ENCODE data around the gene EFNB3. TPM values are rescaled to one million over a fixed set of nuclear protein-coding genes. Genes with fewer than 3 reads are reported as not detected.

Gene EFNB3
- total RNA-seq, 6 experiments from 2014 or later: 0.26 to 1.1 (median 0.83) TPM

- TF ChIP-seq CTCF (IDR thresholded peaks at IDR 0.05) (no peak), POLR2A (IDR thresholded peaks at IDR 0.05) (no peak)
- no peaks in the 10 kb centered on the region for H3K4me1 ChIP-seq
- H3K27me3 ChIP-seq: no peaks in the 10 kb centered on the region
- 55% methylated on average over 7 of the region's 7 CpGs for WGBS (ENCODE audit: insufficient coverage, low coverage, low lambda C conversion rate, missing lambda C conversion rate)
- DNase-seq: no peak
- no peaks in the 10 kb centered on the region for H3K36me3 ChIP-seq
- H3K4me3 ChIP-seq: no peak overlapping the region
- no peak overlapping the region for H3K27ac ChIP-seq
- intact Hi-C loops (cut with DNase I): no loop called here
- peak in 2 of 4 donors; percentile 36 to 68 for ATAC-seq
- no peaks in the 10 kb centered on the region for H3K9me3 ChIP-seq
Observed at GRCh38 chr17:7745748-7746470, 40.9 kb downstream of the EFNB3 start.

GRCh38 chr17:7747635-7748071, 42.7 kb downstream of the EFNB3 start:
- H3K4me1 ChIP-seq: no peaks in the 10 kb centered on the region
- intact Hi-C loops (cut with DNase I): no loop called here
- no peaks in the 10 kb centered on the region for H3K36me3 ChIP-seq
- no peak overlapping the region for H3K4me3 ChIP-seq
- no peaks in the 10 kb centered on the region for H3K27me3 ChIP-seq
- 61% methylated on average over 4 of the region's 4 CpGs for WGBS (ENCODE audit: insufficient coverage, low coverage, low lambda C conversion rate, missing lambda C conversion rate)
- no peak for TF ChIP-seq CTCF (IDR thresholded peaks at IDR 0.05)
- no peak for TF ChIP-seq POLR2A (IDR thresholded peaks at IDR 0.05)
- no peak for DNase-seq
- H3K9me3 ChIP-seq: no peaks in the 10 kb centered on the region
- no peak overlapping the region for H3K27ac ChIP-seq
- no peak for ATAC-seq

GRCh38 chr17:7748076-7748775, 43.2 kb downstream of the EFNB3 start:
- Histone ChIP-seq H3K27ac (no peak overlapping the region), H3K4me3 (no peak overlapping the region), H3K36me3 (no peaks in the 10 kb centered on the region), H3K9me3 (no peaks in the 10 kb centered on the region), H3K27me3 (no peaks in the 10 kb centered on the region), H3K4me1 (no peaks in the 10 kb centered on the region)
- DNase-seq (no peak), ATAC-seq (no peak)
- intact Hi-C loops (cut with DNase I): no loop called here
- 40% methylated on average over 10 of the region's 10 CpGs for WGBS (ENCODE audit: insufficient coverage, low coverage, low lambda C conversion rate, missing lambda C conversion rate)
- TF ChIP-seq POLR2A (IDR thresholded peaks at IDR 0.05): no peak
- TF ChIP-seq CTCF (IDR thresholded peaks at IDR 0.05): no peak

GRCh38 chr17:7750321-7750821, 45.4 kb downstream of the EFNB3 start:
- intact Hi-C loops (cut with DNase I): no loop called here
- Histone ChIP-seq H3K27me3 (no peaks in the 10 kb centered on the region), H3K36me3 (no peaks in the 10 kb centered on the region), H3K27ac (no peak overlapping the region), H3K4me3 (no peak overlapping the region), H3K4me1 (no peaks in the 10 kb centered on the region), H3K9me3 (no peaks in the 10 kb centered on the region)
- ATAC-seq: no peak
- 64% methylated on average over 4 of the region's 4 CpGs for WGBS (ENCODE audit: insufficient coverage, low coverage, low lambda C conversion rate, missing lambda C conversion rate)
- DNase-seq: no peak
- no peak for TF ChIP-seq POLR2A (IDR thresholded peaks at IDR 0.05)
- TF ChIP-seq CTCF (IDR thresholded peaks at IDR 0.05): no peak
